Fibroblast of mammary gland (primary cell): ENCODE data around the gene SMG6.

Experiments used
- DNase-seq: peaks from one replicate; pipeline ENCODE4 v3.0.0-alpha.2; 2010; ENCODE audit warnings: low read depth
- H3K4me3 ChIP-seq: 2 replicates; pipeline ENCODE4 v1.5.1; 2011; ENCODE audit warnings: low read depth, mild to moderate bottlenecking, low read length, moderate library complexity; ENCODE audit not compliant: control insufficient read depth
- CTCF ChIP-seq: conservative IDR thresholded peaks from 2 replicates; pipeline ENCODE4 v1.5.1; 2011; ENCODE audit warnings: low read depth, low read length, inconsistent platforms; ENCODE audit not compliant: control insufficient read depth, insufficient read depth

SMG6 gene

GRCh38 chr17:2044263-2044894 lies 259.2 kb downstream of the SMG6 start:
- TF ChIP-seq CTCF: no peak
- no peak for DNase-seq
- no peak overlapping the region for H3K4me3 ChIP-seq

GRCh38 chr17:2043785-2044184 lies 259.8 kb downstream of the SMG6 start:
- peak; percentile 82 for DNase-seq
- no peak overlapping the region for H3K4me3 ChIP-seq
- no peak for TF ChIP-seq CTCF

- peak; percentile 1 for TF ChIP-seq CTCF
- DNase-seq: no peak
- H3K4me3 ChIP-seq: peak overlapping the region; percentile 90
These were observed 260.7 kb downstream of the SMG6 start for GRCh38 chr17:2042933-2043332.

GRCh38 chr17:2042390-2042847 lies 261.2 kb downstream of the SMG6 start:
- peak; percentile 41 for DNase-seq
- peak; percentile 31 for TF ChIP-seq CTCF
- H3K4me3 ChIP-seq: peak overlapping the region; percentile 90

- DNase-seq: peak; percentile 91
- H3K4me3 ChIP-seq: peak within 1 kb of the TSS; percentile 90
- peak; percentile 28 for TF ChIP-seq CTCF
These were observed 261.8 kb downstream of the SMG6 start, which contains the start of gene OVCA2 for GRCh38 chr17:2041561-2042389. Gene OVCA2 (plus strand): TSS chr17:2042022. CDS start chr17:2042048, 26 bp downstream.

- no peak for TF ChIP-seq CTCF
- H3K4me3 ChIP-seq: peak overlapping the region; percentile 90
- DNase-seq: no peak
These were observed 262.5 kb downstream of the SMG6 start for GRCh38 chr17:2040942-2041560.
